IMR-90 (cell line): Measurements from ENCODE around the gene RRAGA. TPM values are rescaled to one million over a fixed set of nuclear protein-coding genes. Genes with fewer than 3 reads are reported as not detected.

Source experiments
- ATAC-seq: fragments of 200-7000 bp; cut with Tn5 transposase; 2 replicates; pipeline ENCODE4 v1.9.1; 2020; ENCODE audit warnings: low read depth, mild to moderate bottlenecking, moderate library complexity
- BruUV-seq: library from RNA; stranded (reverse); fragments of 400-500 nt; replicated peaks from 2 replicates; lab custom pipeline; 2021; lab: Mats Ljungman, UMichigan
- CTCF ChIA-PET: fragments of 300-600 bp; formaldehyde crosslinking; extraction: SDS; loops from one replicate; lab custom pipeline; 2021; ENCODE audit warnings: antibody characterized with exemption; lab: Yijun Ruan, JAX
- POLR2A ChIA-PET: fragments of 300-600 bp; sonication (Branson Sonifier 250); formaldehyde crosslinking; loops from one replicate; lab custom pipeline; 2022; ENCODE audit warnings: antibody characterized with exemption; ENCODE audit not compliant: unreplicated experiment; lab: Charles Lee
- DNase-seq: peaks from one replicate; pipeline ENCODE4 v3.0.0; 2013
- H2AFZ ChIP-seq: replicated peaks from 2 replicates; pipeline ENCODE3; 2013; ENCODE audit warnings: low read length, mild to moderate bottlenecking; ENCODE audit not compliant: poor library complexity
- H2AK5ac ChIP-seq: 2 replicates; pipeline ENCODE4 v1.6.1; 2013; ENCODE audit warnings: low read depth, low read length, inconsistent platforms
- H2AK9ac ChIP-seq: replicated peaks from 2 replicates; pipeline ENCODE3; 2013; ENCODE audit warnings: mild to moderate bottlenecking, low read depth, low read length, moderate library complexity; ENCODE audit not compliant: poor library complexity
- H2BK120ac ChIP-seq: 2 replicates; pipeline ENCODE4 v1.6.1; 2013; ENCODE audit warnings: low read depth, low read length, inconsistent platforms
- H2BK15ac ChIP-seq: 3 replicates; pipeline ENCODE4 v1.6.1; 2013; ENCODE audit warnings: low read depth, low read length, inconsistent platforms
- H2BK20ac ChIP-seq: 2 replicates; pipeline ENCODE4 v1.6.1; 2013; ENCODE audit warnings: low read depth, mild to moderate bottlenecking, inconsistent platforms, low read length, moderate library complexity
- H2BK5ac ChIP-seq: 2 replicates; pipeline ENCODE4 v1.6.1; 2013; ENCODE audit warnings: mild to moderate bottlenecking, low read depth, low read length, inconsistent platforms; ENCODE audit not compliant: poor library complexity, severe bottlenecking
- H3K14ac ChIP-seq: replicated peaks from 2 replicates; pipeline ENCODE4 v1.6.1; 2013; ENCODE audit warnings: low read depth, low read length, inconsistent platforms
- H3K18ac ChIP-seq: 2 replicates; pipeline ENCODE4 v1.6.1; 2013; ENCODE audit warnings: low read depth, low read length, control low read depth
- H3K23ac ChIP-seq: 2 replicates; pipeline ENCODE4 v1.6.1; 2013; ENCODE audit warnings: low read depth, low read length, inconsistent platforms
- H3K27ac ChIP-seq: 2 replicates; pipeline ENCODE4 v1.5.1; 2013; ENCODE audit warnings: mild to moderate bottlenecking, control low read depth, low read length; ENCODE audit not compliant: insufficient read depth
- H3K27me3 ChIP-seq: 2 replicates; pipeline ENCODE4 v1.6.1; 2013; ENCODE audit warnings: low read length; ENCODE audit not compliant: control insufficient read depth, insufficient read depth
- H3K36me3 ChIP-seq: 2 replicates; pipeline ENCODE4 v1.6.1; 2013; ENCODE audit warnings: low read length, mixed read lengths; ENCODE audit not compliant: control insufficient read depth, insufficient read depth
- H3K4ac ChIP-seq: 2 replicates; pipeline ENCODE4 v1.6.1; 2013; ENCODE audit warnings: low read depth, low read length, inconsistent platforms
- H3K4me1 ChIP-seq: 2 replicates; pipeline ENCODE4 v1.6.1; 2013; ENCODE audit warnings: low read length, mixed read lengths; ENCODE audit not compliant: control insufficient read depth, insufficient read depth
- H3K4me2 ChIP-seq: 2 replicates; pipeline ENCODE4 v1.6.1; 2013; ENCODE audit warnings: low read depth, mild to moderate bottlenecking, control low read depth, low read length, moderate library complexity
- H3K4me3 ChIP-seq: 2 replicates; pipeline ENCODE4 v1.5.1; 2013; ENCODE audit warnings: low read depth, mild to moderate bottlenecking, control low read depth, low read length, moderate library complexity; ENCODE audit not compliant: insufficient read depth
- H3K56ac ChIP-seq: 2 replicates; pipeline ENCODE4 v1.6.1; 2013; ENCODE audit warnings: low read length, inconsistent platforms; ENCODE audit not compliant: insufficient read depth; ENCODE audit errors: extremely low read depth
- H3K79me1 ChIP-seq, 2 experiments: 2 replicates each; pipeline ENCODE4 v1.6.1; 2013; ENCODE audit warnings: low read length in 2 of 2, inconsistent platforms in 1 of 2, low read depth in 1 of 2
- H3K9ac ChIP-seq: 2 replicates; pipeline ENCODE4 v1.6.1; 2013; ENCODE audit warnings: low read depth, low read length, control low read depth
- H3K9me1 ChIP-seq: 2 replicates; pipeline ENCODE4 v1.6.1; 2013; ENCODE audit warnings: low read length, inconsistent platforms; ENCODE audit not compliant: insufficient read depth
- H3K9me3 ChIP-seq: 2 replicates; pipeline ENCODE4 v1.6.1; 2013; ENCODE audit warnings: low read length; ENCODE audit not compliant: control insufficient read depth, insufficient read depth
- H4K20me1 ChIP-seq: 2 replicates; pipeline ENCODE4 v1.6.1; 2013; ENCODE audit warnings: low read length, inconsistent platforms; ENCODE audit not compliant: insufficient read depth
- H4K5ac ChIP-seq: 2 replicates; pipeline ENCODE4 v1.6.1; 2013; ENCODE audit warnings: mild to moderate bottlenecking, low read depth, low read length, control low read depth
- H4K8ac ChIP-seq, 2 experiments: 2 replicates each; pipeline ENCODE4 v1.6.1; 2013; ENCODE audit warnings: low read depth in 2 of 2, low read length in 2 of 2, control low read depth in 1 of 2, inconsistent platforms in 1 of 2
- H4K91ac ChIP-seq: 2 replicates; pipeline ENCODE4 v1.6.1; 2013; ENCODE audit warnings: low read depth, low read length, inconsistent platforms; ENCODE audit not compliant: insufficient read depth
- BHLHE40 ChIP-seq: fragments of 150-350 bp; IDR thresholded peaks from 2 replicates; pipeline ENCODE4 v1.6.1; 2016; ENCODE audit warnings: mild to moderate bottlenecking, low read depth, low read length
- CEBPB ChIP-seq: IDR thresholded peaks from 2 replicates; pipeline ENCODE4 v1.6.1; 2012; ENCODE audit warnings: low read depth, low read length, improper control_type of control experiment
- CTCF ChIP-seq: conservative IDR thresholded peaks from 2 replicates; pipeline ENCODE4 v1.5.1; 2012; ENCODE audit warnings: mild to moderate bottlenecking, low read depth, low read length, improper control_type of control experiment
- ELK1 ChIP-seq: fragments of 150-350 bp; IDR thresholded peaks from 2 replicates; pipeline ENCODE4 v1.6.1; 2016; ENCODE audit warnings: low read depth, mild to moderate bottlenecking, low read length, moderate library complexity, borderline replicate concordance
- FOS ChIP-seq: fragments of 150-350 bp; IDR thresholded peaks from 2 replicates; pipeline ENCODE4 v1.6.1; 2016; ENCODE audit warnings: low read depth, low read length
- WGBS, 2 experiments: methylation state at CpG; one replicate each; pipeline versions ENCODE4 v1.1.5 to v1.1.7; 2013; ENCODE audit warnings: missing lambda C conversion rate in 2 of 2; ENCODE audit not compliant: insufficient read length in 1 of 2; ENCODE audit errors: extremely low coverage in 2 of 2; 5-methylcytosine and 5-hydroxymethylcytosine counted together
- dilution Hi-C: fragments of 300-500 bp; cut with HindIII; formaldehyde crosslinking; loops from one replicate; pipeline ENCODE4 v1.14.3; 2018; ENCODE audit warnings: low sequenced_read_pairs; ENCODE audit not compliant: unreplicated experiment
- in situ Hi-C: fragments of 300-500 bp; cut with MboI; formaldehyde crosslinking; loops from 3 replicates; pipeline ENCODE4 v1.14.3; 2019; ENCODE audit warnings: low sequenced_read_pairs, inconsistent platforms, mixed read lengths
- intact Hi-C: fragments of 100-400 bp; cut with micrococcal nuclease; formaldehyde crosslinking; loops from 2 replicates; pipeline ENCODE4 v1.10.0; 2022
- polyA plus RNA-seq, 3 experiments: library from polyadenylated mRNA; depleted of rRNA; stranded (reverse); fragments of >200 nt; gene quantifications; 2 replicates each; pipeline ENCODE4 v1.2.3, GENCODE V29; 2012; ENCODE audit warnings: low replicate concordance in 1 of 3
- total RNA-seq: library from RNA; depleted of rRNA; stranded (reverse); fragments of >200 nt; gene quantifications from 2 replicates; pipeline ENCODE4 v1.2.3, GENCODE V29; 2012

Gene RRAGA
- total and polyA plus RNA-seq, 2 of the 4 experiments (the other 2 are of a cell fraction), result 74.7 to 154 TPM

GRCh38 chr9:19027825-19028224 is 21.4 kb upstream of the RRAGA start:
- dilution Hi-C loops (no loop called here), intact Hi-C loops (loop anchor here (2.0 to 10.0 kb wide), 3 partner anchors 536 to 1503 kb away; no protein-coding TSS in a partner anchor), in situ Hi-C loops (loop anchor here (5.0 to 25.0 kb wide), 2 partner anchors 771 to 1491 kb away; no protein-coding TSS in a partner anchor)
- H3K9me3 ChIP-seq, result no peaks in the 10 kb centered on the region
- H4K91ac ChIP-seq, result no peak overlapping the region
- no peaks in the 10 kb centered on the region for H3K9me1 ChIP-seq
- no peak overlapping the region for H3K4me3 ChIP-seq
- no peak overlapping the region for H2AK5ac ChIP-seq
- no peak overlapping the region for H3K4ac ChIP-seq
- no peak overlapping the region for H2BK15ac ChIP-seq
- H3K4me2 ChIP-seq, result no peak overlapping the region
- H3K27me3 ChIP-seq, result peaks cover 3% of the 10 kb centered on the region; the same call in 1 of the 2 replicates
- no peak overlapping the region for H2BK5ac ChIP-seq
- DNase-seq, result no peak
- no peak for ATAC-seq
- ChIA-PET POLR2A (no interaction called here), CTCF (interaction anchor here (1.0 to 2.4 kb wide), 4 partner anchors 391 to 1217 kb away, joined by 3 to 21 read pairs (median 8); no protein-coding TSS in a partner anchor)
- H4K20me1 ChIP-seq, result no peaks in the 10 kb centered on the region
- 93% methylated on average over 12 of the region's 22 CpGs; no CpG with 5 or more reads in 1 of the 2 experiments for WGBS, 2 experiments
- no peak overlapping the region for H3K23ac ChIP-seq
- no peak overlapping the region for H4K8ac ChIP-seq
- no peak overlapping the region for H3K27ac ChIP-seq
- no peaks in the 10 kb centered on the region for H3K4me1 ChIP-seq
- no peak overlapping the region for H2AFZ ChIP-seq
- H3K14ac ChIP-seq, result no peak overlapping the region
- no peak for TF ChIP-seq BHLHE40
- no peak for TF ChIP-seq CEBPB
- no peak for TF ChIP-seq CTCF
- no peak for TF ChIP-seq FOS
- no peak for TF ChIP-seq ELK1
- no peaks in the 10 kb centered on the region for H3K79me1 ChIP-seq
- H2BK120ac ChIP-seq, result no peak overlapping the region
- H3K56ac ChIP-seq, result no peak overlapping the region
- BruUV-seq, result no TSS peak
- H3K36me3 ChIP-seq, result no peaks in the 10 kb centered on the region
- H3K9ac ChIP-seq, result no peak overlapping the region
- no peak overlapping the region for H2BK20ac ChIP-seq
- no peak overlapping the region for H2AK9ac ChIP-seq
- H3K18ac ChIP-seq, result no peak overlapping the region
- no peak overlapping the region for H4K5ac ChIP-seq
